ENCODE data around the gene CABP7. TPM values are rescaled to one million over a fixed set of nuclear protein-coding genes. Genes with fewer than 3 reads are reported as not detected.

The CABP7 gene
- total RNA-seq, 4 donors from 2014 or later = 0.13 to 0.19 TPM; not detected in 2

DNA sequence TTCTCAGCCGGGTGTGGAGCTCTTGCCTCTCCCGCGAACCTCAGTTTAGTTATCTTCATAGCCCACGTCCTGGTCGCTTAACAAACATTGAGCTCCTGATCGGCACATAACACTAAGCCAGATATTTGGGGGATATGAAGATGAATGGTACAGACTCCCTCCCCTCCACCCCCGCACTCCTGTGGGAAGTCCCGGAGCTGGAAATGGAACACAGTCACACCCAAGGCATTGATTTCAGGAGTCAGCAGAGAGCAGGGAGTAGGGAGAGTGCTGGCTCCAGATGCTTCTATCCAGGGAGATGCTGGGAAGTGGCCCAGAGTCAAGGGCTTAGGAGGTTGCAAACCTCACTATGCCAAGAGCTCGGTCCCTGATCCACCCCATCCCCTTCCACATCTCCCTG is 26.1 kb upstream of the CABP7 start:
- DNase-seq (ENCODE audit: low spot score) (no peak), ATAC-seq (ENCODE audit: low FRiP score) (peak; percentile 80)
- TF ChIP-seq, protein P1, sequence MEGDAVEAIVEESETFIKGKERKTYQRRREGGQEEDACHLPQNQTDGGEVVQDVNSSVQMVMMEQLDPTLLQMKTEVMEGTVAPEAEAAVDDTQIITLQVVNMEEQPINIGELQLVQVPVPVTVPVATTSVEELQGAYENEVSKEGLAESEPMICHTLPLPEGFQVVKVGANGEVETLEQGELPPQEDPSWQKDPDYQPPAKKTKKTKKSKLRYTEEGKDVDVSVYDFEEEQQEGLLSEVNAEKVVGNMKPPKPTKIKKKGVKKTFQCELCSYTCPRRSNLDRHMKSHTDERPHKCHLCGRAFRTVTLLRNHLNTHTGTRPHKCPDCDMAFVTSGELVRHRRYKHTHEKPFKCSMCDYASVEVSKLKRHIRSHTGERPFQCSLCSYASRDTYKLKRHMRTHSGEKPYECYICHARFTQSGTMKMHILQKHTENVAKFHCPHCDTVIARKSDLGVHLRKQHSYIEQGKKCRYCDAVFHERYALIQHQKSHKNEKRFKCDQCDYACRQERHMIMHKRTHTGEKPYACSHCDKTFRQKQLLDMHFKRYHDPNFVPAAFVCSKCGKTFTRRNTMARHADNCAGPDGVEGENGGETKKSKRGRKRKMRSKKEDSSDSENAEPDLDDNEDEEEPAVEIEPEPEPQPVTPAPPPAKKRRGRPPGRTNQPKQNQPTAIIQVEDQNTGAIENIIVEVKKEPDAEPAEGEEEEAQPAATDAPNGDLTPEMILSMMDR (IDR thresholded peaks at IDR 0.05) = no peak

DNA sequence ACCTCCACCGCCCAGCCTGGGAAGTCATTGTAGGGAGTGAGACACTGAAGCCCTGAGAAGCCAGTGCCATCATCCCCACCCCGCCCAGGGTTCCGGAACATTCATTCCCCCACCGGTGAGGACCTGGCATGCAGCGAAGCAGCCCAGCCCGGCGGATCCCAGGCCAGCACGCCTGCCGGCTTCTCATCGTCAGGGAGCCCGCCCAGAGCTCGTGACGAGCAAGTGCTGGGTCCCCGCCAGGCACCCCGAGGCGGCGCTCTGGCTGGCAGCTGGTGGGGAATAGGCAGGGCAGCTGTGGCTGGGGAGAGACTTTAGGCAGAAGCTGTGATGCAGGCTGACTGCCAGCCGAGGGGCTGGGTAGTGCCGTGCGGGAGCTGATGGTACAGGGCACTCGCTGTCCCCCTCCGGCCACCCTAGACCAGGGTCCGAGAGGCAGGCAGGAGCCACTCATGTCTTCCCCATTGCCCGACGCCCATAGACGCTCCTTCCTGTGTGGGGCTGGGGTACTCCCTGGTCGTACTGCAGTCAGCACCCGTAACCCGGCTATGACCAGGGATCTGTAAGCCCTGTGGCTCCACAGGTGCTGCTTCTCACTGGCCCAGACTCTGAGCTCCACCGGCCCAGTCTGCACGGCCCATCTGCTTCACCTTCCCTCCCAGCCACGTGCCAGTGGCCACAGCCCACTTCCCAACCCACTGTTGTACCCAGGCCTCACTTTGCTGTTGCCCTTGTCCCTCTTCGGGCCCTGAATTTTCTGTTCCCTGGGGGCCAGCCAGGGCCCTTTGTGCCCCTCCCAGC is 24.5 kb upstream of the CABP7 start:
- DNase-seq (ENCODE audit: low spot score) (no peak), ATAC-seq (ENCODE audit: low FRiP score) (no peak)
- TF ChIP-seq, protein P1 (IDR thresholded peaks at IDR 0.05) = no peak

DNA sequence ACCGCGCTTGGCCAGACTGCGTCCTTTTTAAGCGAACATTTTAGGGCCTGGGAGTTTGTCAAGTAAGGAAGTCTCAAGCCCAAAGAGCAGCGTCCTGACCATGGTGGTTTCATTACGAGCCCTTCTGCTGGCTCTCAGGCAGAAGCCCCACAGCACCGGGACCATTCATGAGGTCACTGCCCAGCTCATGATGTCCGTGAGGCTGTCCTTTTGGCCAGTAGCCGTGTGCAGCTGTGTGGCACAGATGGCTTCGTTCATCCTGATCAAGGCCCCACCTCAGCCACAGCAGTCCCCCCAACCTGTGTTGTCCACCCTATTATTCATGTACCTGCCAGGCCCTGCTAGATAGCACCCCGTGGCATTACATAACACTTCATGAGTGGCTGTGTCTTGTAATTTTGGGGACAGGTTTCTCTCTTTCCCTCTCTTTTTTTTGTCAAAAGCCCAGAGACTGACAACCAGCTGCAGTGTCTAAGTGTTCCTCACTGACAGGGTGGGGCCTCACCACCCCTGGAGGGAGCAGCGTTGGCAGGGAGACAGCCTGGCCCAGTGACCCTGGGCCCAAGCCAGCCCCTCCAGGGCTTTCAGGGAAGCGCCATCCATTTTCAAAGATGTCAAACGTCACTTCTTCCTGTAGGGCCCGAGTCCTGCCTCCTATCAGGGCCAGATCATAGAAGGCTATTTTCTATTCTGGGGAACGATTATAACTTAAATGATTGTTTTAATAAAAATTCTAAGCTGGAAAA is 21.8 kb upstream of the CABP7 start:
- no peak for DNase-seq (ENCODE audit: low spot score)
- no peak for ATAC-seq (ENCODE audit: low FRiP score)
- TF ChIP-seq, protein P1 (IDR thresholded peaks at IDR 0.05) = no peak

DNA sequence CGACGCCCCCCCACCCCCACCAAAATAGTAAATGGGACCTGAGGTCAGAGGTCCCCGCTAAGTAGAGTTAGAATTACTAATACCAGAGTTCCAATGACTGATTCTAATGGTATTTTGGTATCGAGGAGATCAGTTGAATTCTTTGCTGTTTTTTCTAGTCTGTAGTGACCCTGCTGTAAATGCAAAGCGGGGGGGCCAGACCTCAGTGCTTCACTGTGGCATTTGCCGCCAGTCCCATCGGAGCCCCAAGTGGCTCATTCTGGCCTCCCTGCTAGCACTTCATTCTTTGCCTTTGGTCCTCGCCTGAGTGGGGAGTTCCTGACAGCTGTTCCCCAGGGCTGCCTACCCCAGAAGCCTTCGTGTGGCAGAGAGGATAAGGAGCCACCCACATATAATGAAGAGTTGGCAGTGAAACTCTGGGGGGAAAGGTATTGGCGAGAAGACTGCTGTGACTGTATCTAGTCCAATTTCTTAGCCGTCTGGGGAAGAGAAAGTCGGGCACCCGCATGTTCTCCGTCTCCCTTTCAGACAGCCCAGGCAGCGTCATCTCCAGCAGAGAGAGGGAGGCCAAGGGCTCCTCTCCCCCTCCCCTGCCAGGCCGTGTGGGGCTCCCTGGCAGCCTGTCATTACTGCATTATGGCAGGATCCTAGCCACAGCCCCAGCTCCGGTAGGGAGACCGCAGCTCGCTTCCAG is 19.4 kb upstream of the CABP7 start:
- DNase-seq (ENCODE audit: low spot score) (no peak), ATAC-seq (ENCODE audit: low FRiP score) (no peak)
- TF ChIP-seq, protein P1 (IDR thresholded peaks at IDR 0.05) = no peak

DNA sequence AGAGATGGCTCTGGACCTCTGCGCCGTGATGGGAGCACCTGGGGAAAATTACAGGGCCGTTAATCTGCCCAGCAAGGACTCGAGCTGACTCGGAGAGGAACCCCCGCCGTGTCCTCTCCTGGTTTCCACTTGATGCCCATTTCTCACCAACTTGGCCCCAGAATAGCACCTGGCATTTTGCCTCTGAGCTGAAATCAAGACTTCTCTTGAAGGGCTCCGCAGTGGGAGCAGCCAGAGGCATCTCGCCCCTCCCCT is 19.0 kb upstream of the CABP7 start:
- TF ChIP-seq, protein P1 (IDR thresholded peaks at IDR 0.05) = no peak
- DNase-seq (ENCODE audit: low spot score) (no peak), ATAC-seq (ENCODE audit: low FRiP score) (no peak)

DNA sequence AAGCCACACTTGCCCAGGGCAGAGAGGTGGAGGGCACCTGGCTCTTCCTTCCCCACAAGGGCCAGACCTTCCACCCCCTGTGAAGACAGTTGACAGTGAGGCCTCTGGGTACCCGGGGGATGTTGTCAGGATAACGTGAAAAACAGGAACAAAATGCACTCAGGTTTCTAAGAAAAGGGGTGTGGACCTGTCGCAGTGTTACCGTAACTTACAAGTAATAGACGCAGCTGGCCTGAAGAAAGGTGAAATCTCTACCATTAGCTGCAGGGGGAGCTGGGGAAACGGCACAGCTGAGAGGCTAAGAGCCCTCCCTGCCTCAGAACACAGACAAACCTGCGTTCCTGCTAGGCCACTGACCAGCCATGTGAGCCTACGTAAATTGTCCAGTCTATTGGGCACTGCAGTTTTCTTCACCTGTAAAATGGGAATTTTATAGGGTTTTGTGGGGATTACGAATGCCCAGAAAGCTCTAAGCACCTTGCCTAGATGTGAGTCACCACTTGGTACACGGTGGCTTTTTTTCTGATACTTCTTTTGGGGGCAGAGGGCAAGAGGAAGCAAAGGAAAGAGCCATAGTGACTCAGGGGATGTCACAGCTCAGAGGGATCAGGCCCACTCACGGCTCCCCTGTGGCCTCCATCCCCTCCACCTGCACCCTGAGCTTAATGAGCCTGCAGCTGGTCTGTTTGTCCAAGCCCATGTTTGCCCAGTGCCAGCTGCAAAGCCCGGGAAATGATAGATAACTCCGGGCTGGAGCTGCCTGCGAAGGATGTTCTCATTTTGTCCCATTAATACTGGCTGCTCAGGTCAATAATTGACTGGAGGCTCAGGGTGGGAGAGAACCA is 18.4 kb upstream of the CABP7 start:
- ATAC-seq (ENCODE audit: low FRiP score) (peak; percentile 16), DNase-seq (ENCODE audit: low spot score) (no peak)
- TF ChIP-seq, protein P1 (IDR thresholded peaks at IDR 0.05) = no peak
